Measurements from ENCODE around the gene THSD4.

DNA sequence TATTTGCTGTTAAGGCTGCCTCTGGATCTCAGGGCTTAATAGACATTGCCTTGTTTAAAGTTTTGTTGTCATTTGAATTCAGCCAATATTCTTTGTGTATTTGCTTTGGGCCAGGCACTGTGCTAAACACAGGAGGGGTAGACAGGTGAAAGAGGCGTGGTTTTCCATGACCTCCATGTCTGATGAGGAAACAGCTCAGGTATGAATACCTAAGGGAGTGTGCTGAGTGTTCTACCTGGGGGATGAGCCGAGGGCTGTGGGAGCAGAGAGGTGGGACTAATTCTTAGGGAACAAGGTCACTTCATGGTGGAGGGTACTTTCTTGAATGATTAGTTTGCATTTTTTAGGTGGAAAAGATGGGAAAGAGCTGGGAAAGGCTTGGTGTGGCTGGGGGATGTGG, 108.2 kb downstream of the THSD4 start:
- TF ChIP-seq POLR2A (IDR thresholded peaks at IDR 0.05; ENCODE audit: low read depth, low read length): no peak
- TF ChIP-seq POLR2AphosphoS5 (IDR thresholded peaks at IDR 0.05; ENCODE audit: low read depth, low read length): no peak
- no peak for TF ChIP-seq TAF1 (IDR thresholded peaks at IDR 0.05; ENCODE audit: borderline replicate concordance, low read depth, low read length)
